ENCODE measurements around the gene SLITRK3. TPM values are rescaled to one million over a fixed set of nuclear protein-coding genes. Genes with fewer than 3 reads are reported as not detected.

Gene SLITRK3
- total and polyA plus RNA-seq, 2 experiments from 2014 or later, result 1.2 to 1.7 TPM

- no peak overlapping the region for H3K27ac Mint-ChIP-seq
- Histone ChIP-seq H3F3A (replicated peaks; ENCODE audit: low read depth) (peaks cover 4% of the 10 kb centered on the region; the same call in 1 of the 2 replicates), H3K79me2 (replicated peaks; ENCODE audit: insufficient read depth) (no peaks in the 10 kb centered on the region), H2AFZ (no peak overlapping the region), H3K27me3 (ENCODE audit: insufficient read depth) (peaks cover 29% of the 10 kb centered on the region), H3K27ac (ENCODE audit: low read depth) (no peak overlapping the region), H3K4me3 (no peak overlapping the region), H3K4me1 (ENCODE audit: insufficient read depth) (peaks cover 20% of the 10 kb centered on the region), H3K36me3 (ENCODE audit: insufficient read depth) (no peaks in the 10 kb centered on the region), H4K20me1 (replicated peaks; ENCODE audit: insufficient read depth) (no peaks in the 10 kb centered on the region), H3K4me2 (peak overlapping the region; percentile 98), H3K9me2 (ENCODE audit: insufficient read depth) (0 out of 2 replicates have a peak, but pooled peaks cover 4% of the 10 kb centered on the region)
- H3K4me1 Mint-ChIP-seq, result peaks cover 21% of the 10 kb centered on the region
- peaks cover 10% of the 10 kb centered on the region; the same call in 1 of the 3 replicates for H3K36me3 Mint-ChIP-seq (ENCODE audit: low read depth)
- no peaks in the 10 kb centered on the region for H3K9me3 Mint-ChIP-seq
- no peak for ATAC-seq
- H3K4me3 Mint-ChIP-seq, result peak overlapping the region; percentile 36; the same call in 2 of the 3 replicates
- H3K27me3 Mint-ChIP-seq (ENCODE audit: insufficient read depth, low read depth, poor library complexity), result peaks cover 35% of the 10 kb centered on the region
- TF ChIP-seq, protein P1, sequence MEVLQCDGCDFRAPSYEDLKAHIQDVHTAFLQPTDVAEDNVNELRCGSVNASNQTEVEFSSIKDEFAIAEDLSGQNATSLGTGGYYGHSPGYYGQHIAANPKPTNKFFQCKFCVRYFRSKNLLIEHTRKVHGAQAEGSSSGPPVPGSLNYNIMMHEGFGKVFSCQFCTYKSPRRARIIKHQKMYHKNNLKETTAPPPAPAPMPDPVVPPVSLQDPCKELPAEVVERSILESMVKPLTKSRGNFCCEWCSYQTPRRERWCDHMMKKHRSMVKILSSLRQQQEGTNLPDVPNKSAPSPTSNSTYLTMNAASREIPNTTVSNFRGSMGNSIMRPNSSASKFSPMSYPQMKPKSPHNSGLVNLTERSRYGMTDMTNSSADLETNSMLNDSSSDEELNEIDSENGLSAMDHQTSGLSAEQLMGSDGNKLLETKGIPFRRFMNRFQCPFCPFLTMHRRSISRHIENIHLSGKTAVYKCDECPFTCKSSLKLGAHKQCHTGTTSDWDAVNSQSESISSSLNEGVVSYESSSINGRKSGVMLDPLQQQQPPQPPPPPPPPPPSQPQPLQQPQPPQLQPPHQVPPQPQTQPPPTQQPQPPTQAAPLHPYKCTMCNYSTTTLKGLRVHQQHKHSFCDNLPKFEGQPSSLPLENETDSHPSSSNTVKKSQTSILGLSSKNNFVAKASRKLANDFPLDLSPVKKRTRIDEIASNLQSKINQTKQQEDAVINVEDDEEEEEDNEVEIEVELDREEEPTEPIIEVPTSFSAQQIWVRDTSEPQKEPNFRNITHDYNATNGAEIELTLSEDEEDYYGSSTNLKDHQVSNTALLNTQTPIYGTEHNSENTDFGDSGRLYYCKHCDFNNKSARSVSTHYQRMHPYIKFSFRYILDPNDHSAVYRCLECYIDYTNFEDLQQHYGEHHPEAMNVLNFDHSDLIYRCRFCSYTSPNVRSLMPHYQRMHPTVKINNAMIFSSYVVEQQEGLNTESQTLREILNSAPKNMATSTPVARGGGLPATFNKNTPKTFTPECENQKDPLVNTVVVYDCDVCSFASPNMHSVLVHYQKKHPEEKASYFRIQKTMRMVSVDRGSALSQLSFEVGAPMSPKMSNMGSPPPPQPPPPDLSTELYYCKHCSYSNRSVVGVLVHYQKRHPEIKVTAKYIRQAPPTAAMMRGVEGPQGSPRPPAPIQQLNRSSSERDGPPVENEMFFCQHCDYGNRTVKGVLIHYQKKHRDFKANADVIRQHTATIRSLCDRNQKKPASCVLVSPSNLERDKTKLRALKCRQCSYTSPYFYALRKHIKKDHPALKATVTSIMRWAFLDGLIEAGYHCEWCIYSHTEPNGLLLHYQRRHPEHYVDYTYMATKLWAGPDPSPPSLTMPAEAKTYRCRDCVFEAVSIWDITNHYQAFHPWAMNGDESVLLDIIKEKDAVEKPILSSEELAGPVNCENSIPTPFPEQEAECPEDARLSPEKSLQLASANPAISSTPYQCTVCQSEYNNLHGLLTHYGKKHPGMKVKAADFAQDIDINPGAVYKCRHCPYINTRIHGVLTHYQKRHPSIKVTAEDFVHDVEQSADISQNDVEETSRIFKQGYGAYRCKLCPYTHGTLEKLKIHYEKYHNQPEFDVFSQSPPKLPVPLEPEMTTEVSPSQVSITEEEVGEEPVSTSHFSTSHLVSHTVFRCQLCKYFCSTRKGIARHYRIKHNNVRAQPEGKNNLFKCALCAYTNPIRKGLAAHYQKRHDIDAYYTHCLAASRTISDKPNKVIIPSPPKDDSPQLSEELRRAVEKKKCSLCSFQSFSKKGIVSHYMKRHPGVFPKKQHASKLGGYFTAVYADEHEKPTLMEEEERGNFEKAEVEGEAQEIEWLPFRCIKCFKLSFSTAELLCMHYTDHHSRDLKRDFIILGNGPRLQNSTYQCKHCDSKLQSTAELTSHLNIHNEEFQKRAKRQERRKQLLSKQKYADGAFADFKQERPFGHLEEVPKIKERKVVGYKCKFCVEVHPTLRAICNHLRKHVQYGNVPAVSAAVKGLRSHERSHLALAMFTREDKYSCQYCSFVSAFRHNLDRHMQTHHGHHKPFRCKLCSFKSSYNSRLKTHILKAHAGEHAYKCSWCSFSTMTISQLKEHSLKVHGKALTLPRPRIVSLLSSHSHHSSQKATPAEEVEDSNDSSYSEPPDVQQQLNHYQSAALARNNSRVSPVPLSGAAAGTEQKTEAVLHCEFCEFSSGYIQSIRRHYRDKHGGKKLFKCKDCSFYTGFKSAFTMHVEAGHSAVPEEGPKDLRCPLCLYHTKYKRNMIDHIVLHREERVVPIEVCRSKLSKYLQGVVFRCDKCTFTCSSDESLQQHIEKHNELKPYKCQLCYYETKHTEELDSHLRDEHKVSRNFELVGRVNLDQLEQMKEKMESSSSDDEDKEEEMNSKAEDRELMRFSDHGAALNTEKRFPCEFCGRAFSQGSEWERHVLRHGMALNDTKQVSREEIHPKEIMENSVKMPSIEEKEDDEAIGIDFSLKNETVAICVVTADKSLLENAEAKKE (CRISPR knock-in tag; IDR thresholded peaks at IDR 0.05), result no peak
- TF ChIP-seq ETS1 (IDR thresholded peaks at IDR 0.05) (no peak), CREB1 (CRISPR knock-in tag; IDR thresholded peaks at IDR 0.05; ENCODE audit: low read depth) (no peak), CTCF (conservative IDR thresholded peaks at IDR 0.05; ENCODE audit: low read depth in 2 of 2) (no peak), ZNF331 (CRISPR knock-in tag; IDR thresholded peaks at IDR 0.05; ENCODE audit: low read depth) (no peak), JUNB (IDR thresholded peaks at IDR 0.05; ENCODE audit: unreplicated experiment) (no peak), EZH2 (IDR thresholded peaks at IDR 0.05; ENCODE audit: low read depth, unreplicated experiment) (no peak), EZH2phosphoT487 (IDR thresholded peaks at IDR 0.05; ENCODE audit: unreplicated experiment) (no peak), NANOG (IDR thresholded peaks at IDR 0.05; ENCODE audit: borderline replicate concordance) (no peak), POLR2AphosphoS5 (IDR thresholded peaks at IDR 0.05; ENCODE audit: low read depth) (no peak)
- TF ChIP-seq, protein P2, sequence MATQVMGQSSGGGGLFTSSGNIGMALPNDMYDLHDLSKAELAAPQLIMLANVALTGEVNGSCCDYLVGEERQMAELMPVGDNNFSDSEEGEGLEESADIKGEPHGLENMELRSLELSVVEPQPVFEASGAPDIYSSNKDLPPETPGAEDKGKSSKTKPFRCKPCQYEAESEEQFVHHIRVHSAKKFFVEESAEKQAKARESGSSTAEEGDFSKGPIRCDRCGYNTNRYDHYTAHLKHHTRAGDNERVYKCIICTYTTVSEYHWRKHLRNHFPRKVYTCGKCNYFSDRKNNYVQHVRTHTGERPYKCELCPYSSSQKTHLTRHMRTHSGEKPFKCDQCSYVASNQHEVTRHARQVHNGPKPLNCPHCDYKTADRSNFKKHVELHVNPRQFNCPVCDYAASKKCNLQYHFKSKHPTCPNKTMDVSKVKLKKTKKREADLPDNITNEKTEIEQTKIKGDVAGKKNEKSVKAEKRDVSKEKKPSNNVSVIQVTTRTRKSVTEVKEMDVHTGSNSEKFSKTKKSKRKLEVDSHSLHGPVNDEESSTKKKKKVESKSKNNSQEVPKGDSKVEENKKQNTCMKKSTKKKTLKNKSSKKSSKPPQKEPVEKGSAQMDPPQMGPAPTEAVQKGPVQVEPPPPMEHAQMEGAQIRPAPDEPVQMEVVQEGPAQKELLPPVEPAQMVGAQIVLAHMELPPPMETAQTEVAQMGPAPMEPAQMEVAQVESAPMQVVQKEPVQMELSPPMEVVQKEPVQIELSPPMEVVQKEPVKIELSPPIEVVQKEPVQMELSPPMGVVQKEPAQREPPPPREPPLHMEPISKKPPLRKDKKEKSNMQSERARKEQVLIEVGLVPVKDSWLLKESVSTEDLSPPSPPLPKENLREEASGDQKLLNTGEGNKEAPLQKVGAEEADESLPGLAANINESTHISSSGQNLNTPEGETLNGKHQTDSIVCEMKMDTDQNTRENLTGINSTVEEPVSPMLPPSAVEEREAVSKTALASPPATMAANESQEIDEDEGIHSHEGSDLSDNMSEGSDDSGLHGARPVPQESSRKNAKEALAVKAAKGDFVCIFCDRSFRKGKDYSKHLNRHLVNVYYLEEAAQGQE (IDR thresholded peaks at IDR 0.05; ENCODE audit: unreplicated experiment), result no peak
- DNase-seq (ENCODE audit: low spot score), result no peak
These were observed 4.7 kb downstream of the SLITRK3 start for GRCh38 chr3:165191491-165191890.

Measured in GM23338 (cell line).